Measurements from ENCODE around the gene IPCEF1. TPM values are rescaled to one million over a fixed set of nuclear protein-coding genes. Genes with fewer than 3 reads are reported as not detected.

IPCEF1 gene
- polyA plus RNA-seq, 1 donor from 2014 or later = 3.9 TPM

GRCh38 chr6:154316131-154316530 is 40.5 kb downstream of the IPCEF1 start:
- no peaks in the 10 kb centered on the region for H3K36me3 ChIP-seq (ENCODE audit: insufficient read depth, low read length)
- no peak overlapping the region for H3K9ac ChIP-seq (ENCODE audit: low read length)
- no peak overlapping the region for H3K4me2 ChIP-seq (ENCODE audit: low read length)
- H3K79me2 ChIP-seq (replicated peaks; ENCODE audit: insufficient read depth, low read length) = no peaks in the 10 kb centered on the region
- TF ChIP-seq EZH2 (IDR thresholded peaks at IDR 0.05; ENCODE audit: borderline replicate concordance, insufficient read depth, low read length, poor library complexity, severe bottlenecking) = no peak
- no peak for TF ChIP-seq RAD21 (conservative IDR thresholded peaks at IDR 0.05)
- no peak for TF ChIP-seq EP300 (conservative IDR thresholded peaks at IDR 0.05; ENCODE audit: poor library complexity, severe bottlenecking)
- no peak for TF ChIP-seq TAF1 (IDR thresholded peaks at IDR 0.05; ENCODE audit: low read depth)
- TF ChIP-seq CTCF (IDR thresholded peaks at IDR 0.05; ENCODE audit: poor library complexity, severe bottlenecking) = no peak
- TF ChIP-seq POLR2AphosphoS5 (IDR thresholded peaks at IDR 0.05) = no peak
- TF ChIP-seq MXI1 (conservative IDR thresholded peaks at IDR 0.05; ENCODE audit: poor library complexity, severe bottlenecking) = no peak
- no peak for TF ChIP-seq REST (IDR thresholded peaks at IDR 0.05; ENCODE audit: borderline replicate concordance)
- no peaks in the 10 kb centered on the region for H3K9me3 ChIP-seq (ENCODE audit: low read length)
- no peaks in the 10 kb centered on the region for H3K27me3 ChIP-seq (ENCODE audit: insufficient read depth, low read depth, low read length)
- no peak overlapping the region for H3K27ac ChIP-seq (ENCODE audit: low read length)
- H3F3A ChIP-seq (ENCODE audit: insufficient read depth, low read length, poor library complexity, severe bottlenecking) = no peaks in the 10 kb centered on the region
- H4K20me1 ChIP-seq (ENCODE audit: insufficient read depth) = no peaks in the 10 kb centered on the region
- H2AFZ ChIP-seq (ENCODE audit: low read depth, low read length) = no peak overlapping the region
- H3K9me2 ChIP-seq (ENCODE audit: insufficient read depth, low read length) = no peaks in the 10 kb centered on the region
- H3K4me3 ChIP-seq (ENCODE audit: low read length) = no peak overlapping the region

- H3K4me2 ChIP-seq (ENCODE audit: low read length) = no peak overlapping the region
- no peaks in the 10 kb centered on the region for H3K36me3 ChIP-seq (ENCODE audit: insufficient read depth, low read length)
- H3K4me3 ChIP-seq (ENCODE audit: low read length) = no peak overlapping the region
- no peak overlapping the region for H3K27ac ChIP-seq (ENCODE audit: low read length)
- H3K27me3 ChIP-seq (ENCODE audit: insufficient read depth, low read depth, low read length) = no peaks in the 10 kb centered on the region
- no peaks in the 10 kb centered on the region for H3K9me3 ChIP-seq (ENCODE audit: low read length)
- no peak overlapping the region for H2AFZ ChIP-seq (ENCODE audit: low read depth, low read length)
- no peak overlapping the region for H3K9ac ChIP-seq (ENCODE audit: low read length)
- no peaks in the 10 kb centered on the region for H3F3A ChIP-seq (ENCODE audit: insufficient read depth, low read length, poor library complexity, severe bottlenecking)
- H3K9me2 ChIP-seq (ENCODE audit: insufficient read depth, low read length) = no peaks in the 10 kb centered on the region
- no peak for TF ChIP-seq EP300 (conservative IDR thresholded peaks at IDR 0.05; ENCODE audit: poor library complexity, severe bottlenecking)
- H3K79me2 ChIP-seq (replicated peaks; ENCODE audit: insufficient read depth, low read length) = no peaks in the 10 kb centered on the region
- no peaks in the 10 kb centered on the region for H4K20me1 ChIP-seq (ENCODE audit: insufficient read depth)
Measured at GRCh38 chr6:154314084-154314483, 42.5 kb downstream of the IPCEF1 start.

DNA sequence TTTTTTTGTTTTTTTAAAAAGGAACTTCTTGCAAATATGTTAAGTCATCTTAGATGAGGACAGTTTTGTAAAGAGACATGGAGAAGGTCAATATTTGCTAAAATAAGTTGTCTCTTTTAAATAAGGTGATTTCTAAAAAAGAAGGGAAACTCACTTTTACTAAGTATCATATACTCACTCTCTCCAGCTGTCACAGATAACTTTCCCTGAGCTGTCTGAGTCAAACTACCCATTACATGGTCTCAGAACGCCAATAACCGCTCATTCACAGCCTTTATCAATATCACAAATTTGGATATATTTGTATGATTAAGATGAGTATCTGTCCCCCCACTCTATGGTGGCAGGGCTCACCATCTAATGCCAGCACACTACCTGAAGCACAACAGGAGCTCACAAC is 47.6 kb downstream of the IPCEF1 start:
- H3K9ac ChIP-seq (ENCODE audit: low read length) = no peak overlapping the region
- TF ChIP-seq MXI1 (conservative IDR thresholded peaks at IDR 0.05; ENCODE audit: poor library complexity, severe bottlenecking) (no peak), POLR2AphosphoS5 (IDR thresholded peaks at IDR 0.05) (no peak), CTCF (IDR thresholded peaks at IDR 0.05; ENCODE audit: poor library complexity, severe bottlenecking) (no peak), TAF1 (IDR thresholded peaks at IDR 0.05; ENCODE audit: low read depth) (no peak), REST (IDR thresholded peaks at IDR 0.05; ENCODE audit: borderline replicate concordance) (no peak), SMC3 (conservative IDR thresholded peaks at IDR 0.05; ENCODE audit: poor library complexity) (no peak), EZH2 (IDR thresholded peaks at IDR 0.05; ENCODE audit: borderline replicate concordance, insufficient read depth, low read length, poor library complexity, severe bottlenecking) (no peak), EP300 (conservative IDR thresholded peaks at IDR 0.05; ENCODE audit: poor library complexity, severe bottlenecking) (no peak), RAD21 (conservative IDR thresholded peaks at IDR 0.05) (no peak)
- no peaks in the 10 kb centered on the region for H4K20me1 ChIP-seq (ENCODE audit: insufficient read depth)
- no peaks in the 10 kb centered on the region for H3K36me3 ChIP-seq (ENCODE audit: insufficient read depth, low read length)
- H3K79me2 ChIP-seq (replicated peaks; ENCODE audit: insufficient read depth, low read length) = no peaks in the 10 kb centered on the region
- no peaks in the 10 kb centered on the region for H3F3A ChIP-seq (ENCODE audit: insufficient read depth, low read length, poor library complexity, severe bottlenecking)
- no peak overlapping the region for H2AFZ ChIP-seq (ENCODE audit: low read depth, low read length)
- no peaks in the 10 kb centered on the region for H3K9me2 ChIP-seq (ENCODE audit: insufficient read depth, low read length)
- no peak overlapping the region for H3K27ac ChIP-seq (ENCODE audit: low read length)
- H3K4me2 ChIP-seq (ENCODE audit: low read length) = no peak overlapping the region
- H3K27me3 ChIP-seq (ENCODE audit: insufficient read depth, low read depth, low read length) = no peaks in the 10 kb centered on the region
- H3K9me3 ChIP-seq (ENCODE audit: low read length) = no peaks in the 10 kb centered on the region
- H3K4me3 ChIP-seq (ENCODE audit: low read length) = no peak overlapping the region
